A549 treated with CpdA at 1 μM for 4 hours (cell line): ENCODE measurements around the gene AMY1A. TPM values are rescaled to one million over a fixed set of nuclear protein-coding genes. Genes with fewer than 3 reads are reported as not detected.

ENCODE experiments used
- total RNA-seq: library from RNA; stranded (reverse); fragments of 200-300 nt; extraction: Qiagen RNA extraction; gene quantifications from 5 replicates; pipeline ENCODE4 v1.2.3, GENCODE V29; 2022; ENCODE audit warnings: low read depth

AMY1A gene
- total RNA-seq = not detected in 5 replicates

DNA sequence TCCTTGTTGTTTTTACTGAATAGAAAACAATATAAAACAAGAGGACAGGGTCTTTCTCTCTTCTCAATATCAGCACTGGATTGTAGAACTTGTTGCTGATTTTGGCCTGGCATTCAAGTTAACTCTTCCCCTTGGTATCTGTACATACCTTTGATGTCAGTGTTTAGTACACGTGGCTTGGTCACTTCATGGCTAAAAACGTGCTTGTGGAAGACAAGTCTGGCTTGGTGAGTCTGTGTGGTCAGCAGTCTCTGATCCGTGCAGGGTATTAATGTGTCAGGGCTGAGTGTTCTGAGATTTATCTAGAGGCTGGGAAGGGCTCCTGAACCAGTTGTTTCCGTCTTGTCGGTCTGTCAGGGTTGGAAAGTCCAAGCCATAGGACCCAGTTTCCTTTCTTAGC lies at the start of gene AMY1A:
TSS of gene AMY1A (plus strand) at position 301 of the 400 bp plus-strand sequence. CDS start 571 bp downstream, outside the sequence.

DNA sequence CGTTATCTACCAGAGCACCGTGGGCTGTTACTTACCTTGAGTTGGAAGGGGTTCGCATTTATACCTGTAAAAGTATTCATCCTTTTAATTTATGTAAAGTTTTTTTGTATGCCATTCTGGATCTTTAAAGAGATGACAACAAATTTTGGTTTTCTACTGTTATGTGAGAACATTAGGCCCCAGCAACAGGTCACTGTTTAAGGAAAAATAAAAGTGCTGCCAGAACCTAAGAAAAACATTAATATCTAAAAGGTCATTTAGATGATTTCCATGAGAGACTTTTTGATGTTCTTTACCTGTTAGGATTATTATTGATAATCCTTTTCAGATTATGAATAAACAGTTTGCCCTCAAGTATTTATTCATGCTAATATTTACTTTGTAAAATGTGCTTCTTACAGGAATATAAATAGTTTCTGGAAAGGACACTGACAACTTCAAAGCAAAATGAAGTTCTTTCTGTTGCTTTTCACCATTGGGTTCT lies 38.5 kb upstream of the AMY1A start, which contains the start of gene AMY2A:
TSS of gene AMY2A (plus strand) at position 434 of the 484 bp plus-strand sequence. CDS start at position 448, 14 bp downstream.

DNA sequence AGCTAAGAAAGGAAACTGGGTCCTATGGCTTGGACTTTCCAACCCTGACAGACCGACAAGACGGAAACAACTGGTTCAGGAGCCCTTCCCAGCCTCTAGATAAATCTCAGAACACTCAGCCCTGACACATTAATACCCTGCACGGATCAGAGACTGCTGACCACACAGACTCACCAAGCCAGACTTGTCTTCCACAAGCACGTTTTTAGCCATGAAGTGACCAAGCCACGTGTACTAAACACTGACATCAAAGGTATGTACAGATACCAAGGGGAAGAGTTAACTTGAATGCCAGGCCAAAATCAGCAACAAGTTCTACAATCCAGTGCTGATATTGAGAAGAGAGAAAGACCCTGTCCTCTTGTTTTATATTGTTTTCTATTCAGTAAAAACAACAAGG lies 40.5 kb downstream of the AMY1A start, which contains the start of gene AMY1B:
TSS of gene AMY1B (minus strand) at position 101 of the 400 bp plus-strand sequence. CDS start 571 bp downstream, outside the sequence.

Other genes starting within 250 kb of the AMY1A start
- gene RNPC3, start 130.1 kb upstream of the AMY1A start, total RNA-seq = 5.4 to 7.6 TPM (median 5.9 TPM) in 5 replicates
- 0.35 to 0.84 TPM (median 0.40 TPM) in 5 replicates for gene AMY2B, start 84.2 kb upstream of the AMY1A start, total RNA-seq
- gene AMY2A, start 38.3 kb upstream of the AMY1A start, total RNA-seq = not detected in 5 replicates
- not detected in 5 replicates for gene AMY1B, start 40.5 kb downstream of the AMY1A start, total RNA-seq
- not detected in 5 replicates for gene AMY1C, start 94.1 kb downstream of the AMY1A start, total RNA-seq